Raji (cell line): Measurements from ENCODE around the gene LRRK1.
A peak's percentile ranks its signal among the peaks of the same experiment; 100 is the strongest.

Experiments
- POLR2A ChIP-seq: IDR thresholded peaks from 2 replicates; pipeline ENCODE4 v1.6.1; 2011; ENCODE audit warnings: low read depth, low read length, control low read depth; ENCODE audit not compliant: insufficient read depth

LRRK1 gene, protein sequence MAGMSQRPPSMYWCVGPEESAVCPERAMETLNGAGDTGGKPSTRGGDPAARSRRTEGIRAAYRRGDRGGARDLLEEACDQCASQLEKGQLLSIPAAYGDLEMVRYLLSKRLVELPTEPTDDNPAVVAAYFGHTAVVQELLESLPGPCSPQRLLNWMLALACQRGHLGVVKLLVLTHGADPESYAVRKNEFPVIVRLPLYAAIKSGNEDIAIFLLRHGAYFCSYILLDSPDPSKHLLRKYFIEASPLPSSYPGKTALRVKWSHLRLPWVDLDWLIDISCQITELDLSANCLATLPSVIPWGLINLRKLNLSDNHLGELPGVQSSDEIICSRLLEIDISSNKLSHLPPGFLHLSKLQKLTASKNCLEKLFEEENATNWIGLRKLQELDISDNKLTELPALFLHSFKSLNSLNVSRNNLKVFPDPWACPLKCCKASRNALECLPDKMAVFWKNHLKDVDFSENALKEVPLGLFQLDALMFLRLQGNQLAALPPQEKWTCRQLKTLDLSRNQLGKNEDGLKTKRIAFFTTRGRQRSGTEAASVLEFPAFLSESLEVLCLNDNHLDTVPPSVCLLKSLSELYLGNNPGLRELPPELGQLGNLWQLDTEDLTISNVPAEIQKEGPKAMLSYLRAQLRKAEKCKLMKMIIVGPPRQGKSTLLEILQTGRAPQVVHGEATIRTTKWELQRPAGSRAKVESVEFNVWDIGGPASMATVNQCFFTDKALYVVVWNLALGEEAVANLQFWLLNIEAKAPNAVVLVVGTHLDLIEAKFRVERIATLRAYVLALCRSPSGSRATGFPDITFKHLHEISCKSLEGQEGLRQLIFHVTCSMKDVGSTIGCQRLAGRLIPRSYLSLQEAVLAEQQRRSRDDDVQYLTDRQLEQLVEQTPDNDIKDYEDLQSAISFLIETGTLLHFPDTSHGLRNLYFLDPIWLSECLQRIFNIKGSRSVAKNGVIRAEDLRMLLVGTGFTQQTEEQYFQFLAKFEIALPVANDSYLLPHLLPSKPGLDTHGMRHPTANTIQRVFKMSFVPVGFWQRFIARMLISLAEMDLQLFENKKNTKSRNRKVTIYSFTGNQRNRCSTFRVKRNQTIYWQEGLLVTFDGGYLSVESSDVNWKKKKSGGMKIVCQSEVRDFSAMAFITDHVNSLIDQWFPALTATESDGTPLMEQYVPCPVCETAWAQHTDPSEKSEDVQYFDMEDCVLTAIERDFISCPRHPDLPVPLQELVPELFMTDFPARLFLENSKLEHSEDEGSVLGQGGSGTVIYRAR (N-terminal part only)

DNA sequence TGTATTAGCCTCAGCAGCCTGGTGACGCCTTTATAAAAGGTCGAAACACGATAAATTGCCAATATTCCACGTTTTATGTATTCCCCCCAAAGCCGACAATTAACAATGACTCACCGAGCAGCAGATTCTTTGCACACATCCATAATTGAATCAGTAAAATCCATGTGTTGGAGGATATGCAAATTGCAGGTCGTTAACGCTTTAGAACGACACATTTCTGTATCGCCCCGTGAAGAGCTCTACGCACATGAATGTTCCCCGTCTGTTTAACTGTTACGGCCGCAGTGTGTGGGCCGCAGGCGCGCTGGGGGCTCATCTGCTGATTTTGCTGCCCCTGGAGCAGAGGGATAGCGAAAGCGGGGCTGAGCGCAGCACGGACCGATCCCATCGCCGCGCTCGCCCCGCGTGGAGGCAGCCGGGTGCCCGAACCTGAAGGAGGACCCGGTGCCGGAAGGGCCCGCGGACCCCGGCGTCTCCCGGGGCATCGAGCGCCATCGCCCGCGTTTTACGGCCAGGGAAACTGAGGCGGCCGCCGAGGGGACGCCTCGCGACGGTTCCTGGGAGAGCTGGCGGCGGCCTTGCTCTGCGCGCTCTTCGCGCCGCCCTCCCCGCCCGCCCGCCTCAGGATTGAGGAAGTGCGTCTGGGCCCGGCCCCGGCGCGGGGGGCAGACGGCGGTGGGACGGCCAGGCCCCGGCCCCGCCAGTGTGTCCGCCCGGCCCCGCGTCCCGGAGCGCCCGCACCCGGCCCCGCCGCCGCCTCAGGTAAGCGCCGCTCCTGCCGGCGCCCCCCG, at the start of gene LRRK1:
TSS of gene LRRK1 (plus strand) at position 668 of the 791 bp plus-strand sequence. CDS start 5,276 bp downstream, outside the sequence.
- peak; percentile 87 for TF ChIP-seq POLR2A

DNA sequence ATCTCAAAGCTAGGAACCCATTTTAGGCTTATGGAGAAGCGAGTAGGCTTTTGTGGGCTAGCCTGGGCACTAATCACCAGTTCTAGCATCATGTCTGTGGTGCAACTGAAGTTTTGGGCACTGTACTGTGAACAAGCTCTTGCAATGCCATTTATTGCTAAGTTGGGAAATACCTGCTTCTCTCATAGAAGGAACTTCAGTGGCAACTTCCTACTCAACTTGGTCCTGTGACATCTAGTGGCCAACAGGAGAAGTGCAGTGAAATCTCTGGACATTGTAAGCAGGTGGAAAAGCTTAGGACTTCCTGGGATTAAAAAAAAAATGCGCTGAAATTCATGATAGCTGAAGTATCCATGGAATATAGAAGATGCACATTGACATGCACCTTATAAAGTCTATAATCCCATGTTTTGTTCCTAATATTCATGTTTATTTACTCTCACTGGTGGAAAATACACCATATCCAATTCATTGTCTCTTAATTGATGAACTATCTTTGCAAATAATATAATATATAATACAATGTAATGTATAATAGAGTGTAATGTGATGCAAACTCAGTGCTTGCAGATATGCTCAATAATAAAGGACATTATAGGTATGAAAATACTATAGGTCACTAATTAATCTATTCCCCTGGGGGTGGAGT, 46.0 kb upstream of the LRRK1 start:
- no peak for TF ChIP-seq POLR2A

DNA sequence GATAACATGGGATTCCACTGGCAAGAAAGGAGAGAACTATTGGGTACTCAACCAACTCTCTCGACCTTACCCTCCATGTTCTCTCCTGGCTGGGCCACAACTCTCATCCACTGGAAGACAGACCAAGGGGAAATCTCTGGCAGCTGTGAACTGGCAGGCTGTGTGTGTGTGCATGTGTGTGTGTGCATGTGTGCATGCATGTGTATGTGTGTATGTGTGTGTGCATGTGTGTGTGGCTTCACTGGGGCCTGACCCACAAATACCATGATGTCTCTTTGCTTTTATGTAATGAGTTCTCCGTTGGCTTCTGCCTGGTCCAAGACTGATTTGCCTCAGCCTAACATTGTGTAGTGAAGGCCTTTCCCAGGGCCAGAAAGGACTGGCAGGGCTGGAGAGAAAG, 43.7 kb upstream of the LRRK1 start:
- TF ChIP-seq POLR2A = no peak

DNA sequence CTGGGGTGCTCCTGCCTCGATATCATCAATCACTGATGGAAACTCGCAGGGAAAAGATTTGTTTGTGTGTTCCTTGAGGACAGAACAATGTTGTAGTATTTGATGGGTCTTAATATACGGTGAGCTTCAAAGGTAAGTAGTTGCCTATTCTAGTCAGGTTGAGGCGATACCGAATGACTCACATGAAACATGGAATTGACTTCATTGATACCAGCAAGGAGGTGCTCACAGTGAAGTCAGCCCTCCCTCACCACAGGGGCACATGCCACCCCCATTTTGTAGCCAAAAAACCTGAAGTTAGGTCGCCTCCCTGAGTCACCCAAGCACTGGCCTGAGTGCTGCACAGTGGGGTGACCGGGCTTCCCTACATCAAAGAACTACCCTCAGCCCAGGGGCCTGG, 43.2 kb upstream of the LRRK1 start:
- TF ChIP-seq POLR2A = no peak

DNA sequence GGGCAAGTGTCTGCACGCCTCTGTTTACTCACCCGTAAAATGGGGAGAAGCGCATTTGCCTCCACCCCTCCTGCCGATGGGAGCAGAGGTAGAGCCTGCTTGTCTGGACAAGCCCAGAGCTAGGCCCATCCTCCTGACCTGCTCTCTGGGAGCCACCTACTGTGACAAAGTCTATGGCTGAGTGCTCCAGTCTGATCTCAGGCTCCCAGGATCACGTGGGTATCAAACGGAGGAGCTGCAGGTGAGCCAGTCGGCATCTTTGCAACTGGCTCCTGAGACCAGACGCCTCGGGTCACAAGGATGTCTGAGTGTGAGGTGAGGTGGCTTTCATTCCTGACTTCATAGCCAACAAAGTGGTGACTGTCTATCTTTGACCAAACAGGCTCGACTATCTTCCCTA, 41.6 kb upstream of the LRRK1 start:
- no peak for TF ChIP-seq POLR2A

DNA sequence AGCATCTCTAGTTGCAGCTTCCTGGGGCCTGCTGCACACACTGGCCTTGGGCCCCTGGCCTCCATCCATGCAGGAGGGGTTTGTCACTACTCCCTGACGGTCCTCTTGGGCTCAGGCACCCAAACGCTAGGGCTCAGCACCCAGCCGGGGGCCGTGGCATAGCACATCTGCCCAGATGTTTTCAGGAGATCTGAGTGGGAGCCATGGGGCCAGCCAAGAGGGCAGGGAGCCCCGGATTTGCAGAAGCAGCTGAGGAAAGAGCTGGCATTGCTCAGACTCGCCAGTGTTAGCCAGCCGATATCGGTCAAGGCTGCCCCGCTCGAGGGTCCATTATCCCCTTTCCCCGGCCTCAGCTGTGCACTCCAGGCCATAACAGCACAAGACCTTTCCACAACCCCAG, 41.0 kb upstream of the LRRK1 start:
- TF ChIP-seq POLR2A = no peak

DNA sequence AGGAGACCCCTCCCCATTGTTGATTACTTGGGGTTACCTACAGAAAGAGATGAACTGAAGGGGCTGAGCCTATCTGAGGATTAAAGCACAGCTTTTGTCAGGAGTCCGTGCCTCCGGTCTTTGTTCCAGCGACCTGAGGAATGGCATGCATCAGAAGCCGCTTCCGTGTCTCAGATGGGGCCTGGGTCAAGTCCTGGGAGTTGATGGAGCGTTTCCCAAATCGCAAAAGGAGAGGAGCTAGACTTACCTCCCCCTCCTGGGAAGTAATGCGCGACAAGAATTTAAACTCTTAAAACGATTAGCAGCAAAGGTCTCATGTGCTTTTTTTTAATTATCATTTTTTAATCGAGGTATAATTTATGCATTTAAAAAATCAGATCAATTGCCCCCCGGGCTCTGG, 40.5 kb upstream of the LRRK1 start:
- TF ChIP-seq POLR2A = no peak

DNA sequence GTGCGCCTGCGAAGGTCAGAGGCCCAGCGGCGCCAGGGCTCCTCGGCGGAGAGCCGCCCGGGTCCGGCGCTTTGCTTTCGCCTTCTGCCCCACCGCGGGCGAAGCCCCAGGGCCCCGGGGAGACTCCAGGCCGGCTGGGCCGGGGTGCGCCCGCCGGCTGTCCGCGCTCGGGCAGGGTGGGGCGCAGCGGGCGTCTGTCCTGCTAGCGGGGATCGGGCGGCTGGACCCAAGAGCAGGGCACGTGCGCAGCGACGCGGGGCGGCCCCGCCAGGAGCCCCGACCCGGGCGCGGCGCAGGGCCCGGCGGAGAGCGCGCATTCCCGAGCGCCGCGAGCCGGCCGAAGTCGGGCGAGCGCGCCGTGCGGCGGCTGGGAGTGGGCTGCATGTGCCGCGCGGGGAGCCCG, 40.1 kb upstream of the LRRK1 start:
- TF ChIP-seq POLR2A = no peak

DNA sequence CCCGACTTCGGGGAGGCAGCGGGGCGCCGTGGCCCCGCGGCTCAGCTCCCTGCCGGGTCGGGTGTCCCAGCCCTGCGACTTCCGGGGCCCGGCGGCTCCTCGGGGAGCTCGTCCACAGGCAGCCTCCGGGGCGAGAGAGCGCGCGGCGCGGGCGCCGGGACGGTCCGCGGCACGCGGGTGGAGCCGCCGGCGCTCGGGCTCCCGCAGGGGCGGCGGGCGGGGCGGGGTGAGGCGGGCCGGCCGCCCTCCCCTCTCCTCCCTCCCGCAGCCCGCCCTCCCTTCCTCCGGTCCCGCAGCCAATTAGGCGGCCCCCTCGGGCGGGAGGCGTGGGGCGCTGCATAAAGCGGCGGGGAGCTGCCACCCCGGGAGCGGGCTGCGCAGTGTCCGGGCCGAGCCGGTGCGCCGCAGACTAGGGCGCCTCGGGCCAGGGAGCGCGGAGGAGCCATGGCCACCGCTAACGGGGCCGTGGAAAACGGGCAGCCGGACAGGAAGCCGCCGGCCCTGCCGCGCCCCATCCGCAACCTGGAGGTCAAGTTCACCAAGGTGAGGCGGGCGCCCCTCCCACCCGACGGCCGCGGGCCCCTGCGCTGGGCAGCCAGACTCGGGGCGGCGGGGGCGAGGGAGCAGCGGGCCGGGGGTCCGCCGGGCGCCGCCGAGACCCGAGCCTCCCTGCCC, 39.6 kb upstream of the LRRK1 start, which contains the start of gene ALDH1A3:
TSS of gene ALDH1A3 (plus strand) at position 368 of the 675 bp plus-strand sequence. CDS start at position 445, 77 bp downstream.
- no peak for TF ChIP-seq POLR2A

DNA sequence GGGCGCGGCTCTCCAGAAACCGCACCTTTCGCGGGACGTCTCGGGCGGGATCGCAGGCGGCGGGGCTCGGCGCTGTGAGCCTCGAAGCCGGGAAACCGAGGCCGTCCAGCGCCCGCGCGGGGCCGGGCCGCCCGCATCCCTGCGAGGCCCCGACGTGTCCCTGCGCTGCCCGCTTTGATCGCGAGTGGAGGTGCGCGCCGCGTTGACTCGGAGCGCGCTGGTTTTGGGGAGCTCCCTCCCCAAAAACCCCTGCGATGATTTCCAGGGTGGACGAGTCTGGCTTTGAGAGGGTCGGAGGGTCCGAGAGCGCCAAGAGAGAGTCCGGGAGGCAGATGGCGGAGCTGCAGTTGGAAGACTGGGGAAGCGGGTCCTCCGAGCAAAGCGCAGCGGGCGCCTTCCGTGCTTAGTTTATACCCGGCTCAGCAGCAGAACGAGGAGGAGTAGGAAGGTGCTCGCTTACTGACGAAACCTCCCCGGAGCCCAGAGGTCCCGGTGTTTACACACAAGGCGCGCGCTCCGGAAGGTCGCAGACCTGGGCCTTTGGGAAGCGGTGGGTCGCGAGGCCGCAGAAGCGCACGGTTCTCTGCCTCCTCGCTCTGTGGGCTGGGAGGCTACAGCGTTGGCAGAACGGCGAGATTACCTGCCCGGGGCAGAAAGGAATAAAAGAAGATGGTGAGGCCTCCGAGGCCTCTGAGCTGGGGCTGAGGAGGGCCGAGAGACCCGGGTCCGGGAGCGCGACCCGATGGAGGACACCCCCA, 38.8 kb upstream of the LRRK1 start:
- no peak for TF ChIP-seq POLR2A

DNA sequence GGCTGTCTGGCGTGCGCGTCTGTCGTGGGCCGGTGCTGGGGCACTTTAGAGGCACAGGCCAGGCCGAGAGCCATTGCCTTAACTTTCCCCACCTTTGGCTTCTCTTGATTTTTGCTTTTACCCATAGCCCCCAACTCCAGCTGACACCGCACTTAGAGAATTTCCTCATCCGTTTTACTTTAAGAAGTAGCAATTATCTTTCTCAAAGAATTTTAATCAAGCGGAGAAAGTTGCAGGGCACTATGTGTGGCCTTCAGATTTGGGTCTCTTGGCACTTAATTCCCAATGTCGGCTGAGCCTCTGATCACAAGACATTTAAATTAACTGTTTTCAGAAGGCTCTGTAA, 38.3 kb upstream of the LRRK1 start:
- TF ChIP-seq POLR2A = no peak

DNA sequence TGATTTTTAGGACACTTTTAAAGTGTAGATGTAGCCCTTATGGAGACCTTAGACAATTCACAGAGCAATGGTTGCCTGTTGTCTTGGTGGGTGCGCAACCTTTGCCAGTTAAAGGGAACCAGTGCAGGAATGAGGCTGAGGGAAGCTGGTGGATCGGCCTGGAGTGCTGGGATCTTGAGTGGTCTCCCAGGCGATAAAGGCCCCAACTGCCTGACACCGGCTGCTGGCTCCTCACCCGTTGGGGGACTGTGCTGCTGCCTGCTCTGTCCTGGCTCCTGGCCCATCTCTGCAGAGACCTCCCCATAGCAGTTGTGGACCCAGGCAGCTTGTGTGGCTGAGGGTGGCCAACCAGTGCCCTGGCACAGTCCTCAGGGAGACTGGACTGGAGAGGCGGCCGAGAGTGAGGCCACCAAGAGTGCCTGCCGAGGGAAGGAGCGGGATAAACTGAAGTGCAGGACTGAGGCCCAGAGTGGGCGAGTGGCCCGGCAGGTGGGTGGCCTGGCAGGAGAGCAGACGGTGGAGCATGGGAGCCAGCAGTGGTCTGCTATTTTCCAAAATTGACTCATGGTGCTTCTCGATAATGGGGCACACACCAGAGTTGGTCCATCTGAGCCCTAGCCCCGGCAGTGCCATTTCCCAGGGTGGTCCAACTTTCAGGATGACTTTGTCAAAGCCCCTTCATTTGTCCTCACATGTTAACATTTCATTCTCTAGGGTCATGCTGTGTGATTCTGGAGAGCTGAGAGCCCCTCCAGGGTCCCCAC, 37.4 kb upstream of the LRRK1 start:
- TF ChIP-seq POLR2A = no peak

DNA sequence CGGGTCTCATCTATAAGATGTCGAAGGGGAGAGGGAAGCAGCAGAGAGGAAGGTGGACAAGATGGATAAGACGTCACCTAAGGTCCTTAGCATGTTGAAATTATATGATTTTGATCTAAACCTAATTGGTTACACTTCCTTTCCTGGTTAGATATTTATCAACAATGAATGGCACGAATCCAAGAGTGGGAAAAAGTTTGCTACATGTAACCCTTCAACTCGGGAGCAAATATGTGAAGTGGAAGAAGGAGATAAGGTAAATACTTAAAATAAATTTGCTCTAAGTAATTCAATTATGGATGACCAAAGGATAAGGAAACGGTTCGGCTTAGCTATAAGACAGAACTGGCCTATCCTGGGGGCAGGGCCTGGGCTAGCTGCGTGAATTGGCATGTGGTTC, 34.0 kb upstream of the LRRK1 start:
- TF ChIP-seq POLR2A = no peak
